HG02571 (cell line): ENCODE results near the gene URI1.

Experiments used
- ATAC-seq: cut with Tn5 transposase; IDR thresholded peaks from one replicate; pipeline ENCODE4 v1.9.1; 2021; ENCODE audit warnings: mild to moderate bottlenecking, moderate library complexity; ENCODE audit not compliant: unreplicated experiment

The URI1 gene

DNA sequence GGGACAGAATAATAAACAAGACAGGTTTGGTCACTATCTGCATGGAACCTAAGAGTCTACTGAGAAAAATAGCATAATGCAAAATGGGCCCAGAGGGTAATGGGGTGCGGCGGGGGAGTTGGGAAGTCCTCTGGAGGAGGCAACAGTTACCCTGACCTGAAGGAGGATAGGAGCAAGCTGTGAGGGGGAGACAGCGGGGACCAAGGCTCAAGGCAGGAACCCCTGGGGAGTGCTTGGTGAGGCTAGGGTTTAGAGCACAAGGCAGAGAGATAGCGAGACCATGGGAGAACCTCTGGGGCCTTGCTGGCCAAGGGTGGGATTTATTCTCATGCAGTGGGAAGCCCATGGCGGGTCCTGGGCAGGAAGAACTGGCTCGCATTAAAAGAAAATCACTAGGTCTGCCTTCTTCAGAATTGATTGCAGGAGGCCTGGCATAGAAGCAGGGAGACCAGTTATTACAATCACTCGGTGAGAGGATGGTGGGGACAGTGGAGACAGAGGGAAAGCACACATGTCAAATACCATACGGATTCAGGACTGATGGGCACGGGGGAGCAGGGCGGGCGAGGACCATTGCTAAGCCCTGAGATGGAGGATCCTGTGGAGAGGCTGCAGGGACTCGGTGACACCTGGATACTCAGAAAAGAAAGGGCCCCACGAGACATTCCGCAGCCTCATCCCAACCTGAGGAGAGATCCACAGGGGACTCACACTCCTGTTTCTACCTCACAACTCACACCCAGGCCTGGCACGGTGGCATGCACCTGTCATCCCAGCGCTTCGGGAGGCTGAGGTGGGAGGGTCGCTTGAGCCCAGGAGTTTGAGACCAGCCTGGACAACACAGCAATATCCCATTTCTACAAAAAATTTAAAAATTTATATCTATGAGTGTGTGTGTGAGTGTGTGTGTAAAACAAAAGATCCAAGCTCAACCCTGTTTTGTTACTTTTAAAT is 110.4 kb downstream of the URI1 start:
- ATAC-seq: no peak

DNA sequence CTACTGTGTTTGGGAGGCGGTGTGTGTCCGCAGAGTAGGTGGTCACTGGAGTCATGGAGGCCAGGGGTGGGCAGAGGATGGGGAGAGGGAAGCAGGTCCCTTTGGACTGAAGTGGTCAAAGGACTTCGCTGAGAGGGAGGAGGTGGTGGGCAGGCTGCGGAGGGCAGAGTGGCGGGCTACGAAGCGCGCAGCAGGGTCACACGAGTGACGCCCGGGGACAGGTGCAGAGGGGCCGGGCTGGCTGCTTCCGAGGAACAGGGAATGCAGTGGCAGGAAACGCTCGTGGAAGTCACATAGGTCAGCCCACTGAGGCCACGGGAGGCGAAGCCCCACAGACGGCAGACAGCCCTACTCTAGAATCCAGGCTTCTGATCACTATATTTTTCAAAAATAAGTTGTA is 111.5 kb downstream of the URI1 start:
- no peak for ATAC-seq

DNA sequence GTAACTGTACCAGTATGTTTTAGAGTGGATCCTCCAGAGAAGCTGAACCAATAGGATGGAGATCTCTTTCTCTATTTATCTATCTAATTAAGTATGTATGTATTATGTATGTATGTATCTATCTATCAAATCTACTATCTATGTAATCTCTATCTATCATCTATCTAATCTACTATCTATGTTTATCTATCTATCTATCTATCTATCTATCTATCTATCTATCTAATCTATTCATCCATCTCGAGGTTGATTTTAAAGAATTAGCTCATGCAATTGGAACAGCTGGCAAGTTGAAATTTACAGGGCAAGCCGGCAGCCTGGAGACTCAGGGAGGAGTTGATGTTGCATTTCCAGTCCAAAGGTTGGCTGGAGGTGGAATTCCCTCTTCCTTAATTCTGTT is 112.2 kb downstream of the URI1 start:
- ATAC-seq: no peak

GRCh38 chr19:30056580-30056979 is 114.5 kb downstream of the URI1 start:
- no peak for ATAC-seq

GRCh38 chr19:30059741-30060457 is 117.9 kb downstream of the URI1 start:
- no peak for ATAC-seq

GRCh38 chr19:30060531-30061222 is 118.6 kb downstream of the URI1 start:
- no peak for ATAC-seq

DNA sequence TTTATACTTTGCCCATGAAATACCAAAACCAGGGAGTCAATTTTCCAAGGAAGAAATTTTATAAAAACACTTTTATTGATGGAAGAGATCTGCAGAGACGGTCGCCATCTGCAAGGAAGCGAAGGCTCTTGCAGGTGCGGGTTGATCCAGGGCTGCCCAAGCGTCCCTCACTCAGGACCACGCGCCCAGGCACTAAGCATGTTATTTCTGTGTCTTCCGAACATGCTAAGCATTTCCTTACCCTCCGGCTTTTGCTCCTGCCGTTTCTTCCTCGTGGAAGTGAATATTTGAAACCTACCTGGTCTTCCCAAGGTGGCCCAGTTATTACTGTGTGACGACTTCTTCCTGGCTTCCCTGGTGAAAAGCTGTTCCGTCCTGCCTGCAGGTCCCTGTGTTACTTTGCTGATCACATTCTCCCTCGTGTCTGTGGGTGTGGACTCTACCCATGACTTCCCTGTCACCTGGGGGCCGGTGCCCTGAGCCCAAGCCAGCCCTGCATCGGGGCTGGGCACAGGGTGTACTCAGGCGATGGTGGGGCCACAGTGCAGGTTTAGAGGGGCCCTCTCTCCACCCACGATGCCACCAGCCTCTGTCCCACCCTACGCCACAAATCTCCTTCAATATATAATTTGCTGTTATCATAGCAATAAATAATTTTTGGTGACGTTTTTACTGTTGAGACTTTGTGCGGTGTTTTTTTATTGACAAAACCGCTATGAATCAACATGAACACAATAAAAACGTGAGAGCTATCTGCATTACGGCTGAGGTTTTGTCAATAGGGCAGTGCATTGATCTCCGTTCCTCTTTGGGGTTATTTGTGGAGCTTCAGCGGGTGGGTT is 119.4 kb downstream of the URI1 start:
- ATAC-seq: no peak

- no peak for ATAC-seq
Observed at GRCh38 chr19:30062065-30062906, 120.2 kb downstream of the URI1 start.

DNA sequence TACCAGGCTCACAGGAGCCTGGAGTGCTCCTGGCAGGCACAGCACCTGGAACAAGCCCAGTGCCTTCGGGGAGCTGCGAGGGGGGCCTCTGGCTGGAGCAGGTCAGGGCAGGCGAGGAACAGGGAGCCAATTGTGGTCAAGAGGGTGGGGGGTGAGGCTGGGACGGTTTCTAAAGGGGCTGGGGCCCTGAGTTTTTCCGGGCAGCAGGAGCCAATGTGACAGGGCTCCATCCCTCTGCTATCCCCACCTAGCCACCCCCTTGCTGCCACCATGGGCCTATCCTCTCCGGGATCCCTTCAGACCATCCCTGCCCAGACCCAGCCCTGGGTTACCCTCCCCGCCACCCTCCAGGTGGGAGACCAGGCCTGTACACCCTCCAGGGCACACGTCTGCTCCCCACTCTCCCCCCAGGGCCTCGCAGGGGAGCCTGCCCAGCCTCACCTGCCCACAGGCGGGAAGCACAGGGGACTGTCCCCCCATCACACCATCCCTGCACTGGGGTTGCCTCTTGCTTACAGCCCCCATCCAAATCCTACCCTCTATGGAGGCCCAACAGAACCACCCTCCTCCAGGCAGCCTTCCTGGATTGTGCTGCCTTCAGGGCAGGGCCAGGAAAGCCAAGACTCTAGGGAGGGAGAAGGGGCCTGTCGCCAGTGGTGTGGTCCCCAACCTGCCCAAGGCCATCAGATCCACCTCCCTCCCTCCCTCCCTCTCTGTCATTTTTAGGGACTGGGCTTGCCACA is 121.0 kb downstream of the URI1 start:
- no peak for ATAC-seq

DNA sequence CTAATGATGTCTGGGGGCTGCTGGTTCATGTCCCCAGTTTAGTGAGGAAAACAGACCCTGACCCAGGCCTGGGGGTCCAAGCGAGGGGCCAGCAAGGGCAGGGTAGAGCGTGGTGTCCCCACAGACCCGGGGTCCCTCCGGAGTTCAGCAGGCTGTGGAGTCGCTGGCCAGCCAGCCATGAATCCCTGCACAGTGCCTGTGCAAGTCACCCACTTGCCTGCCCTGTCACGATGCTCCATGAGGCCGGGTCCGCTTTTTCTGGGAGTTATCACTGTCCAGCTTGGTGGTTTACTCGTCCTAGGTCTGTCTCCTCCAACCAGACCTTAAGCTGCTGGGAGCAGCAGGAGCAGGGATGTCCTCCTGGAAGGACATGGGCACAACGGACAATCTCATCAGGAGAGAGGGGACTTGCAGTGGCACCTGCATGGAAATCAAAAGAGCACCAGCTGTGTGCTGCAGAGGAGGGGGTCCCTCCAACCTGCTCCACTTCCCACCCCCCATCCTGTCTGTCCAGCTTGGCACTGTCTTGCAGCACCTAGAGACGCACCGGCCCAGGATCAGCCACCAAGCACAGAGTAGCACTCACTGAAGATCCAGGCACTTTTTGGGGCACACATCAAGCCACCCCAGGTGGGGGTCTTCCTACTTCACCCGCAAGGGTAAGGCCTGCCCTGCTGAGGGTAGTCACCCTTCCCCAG is 121.8 kb downstream of the URI1 start:
- no peak for ATAC-seq

- ATAC-seq: no peak
Observed at GRCh38 chr19:30064348-30064699, 122.3 kb downstream of the URI1 start.

DNA sequence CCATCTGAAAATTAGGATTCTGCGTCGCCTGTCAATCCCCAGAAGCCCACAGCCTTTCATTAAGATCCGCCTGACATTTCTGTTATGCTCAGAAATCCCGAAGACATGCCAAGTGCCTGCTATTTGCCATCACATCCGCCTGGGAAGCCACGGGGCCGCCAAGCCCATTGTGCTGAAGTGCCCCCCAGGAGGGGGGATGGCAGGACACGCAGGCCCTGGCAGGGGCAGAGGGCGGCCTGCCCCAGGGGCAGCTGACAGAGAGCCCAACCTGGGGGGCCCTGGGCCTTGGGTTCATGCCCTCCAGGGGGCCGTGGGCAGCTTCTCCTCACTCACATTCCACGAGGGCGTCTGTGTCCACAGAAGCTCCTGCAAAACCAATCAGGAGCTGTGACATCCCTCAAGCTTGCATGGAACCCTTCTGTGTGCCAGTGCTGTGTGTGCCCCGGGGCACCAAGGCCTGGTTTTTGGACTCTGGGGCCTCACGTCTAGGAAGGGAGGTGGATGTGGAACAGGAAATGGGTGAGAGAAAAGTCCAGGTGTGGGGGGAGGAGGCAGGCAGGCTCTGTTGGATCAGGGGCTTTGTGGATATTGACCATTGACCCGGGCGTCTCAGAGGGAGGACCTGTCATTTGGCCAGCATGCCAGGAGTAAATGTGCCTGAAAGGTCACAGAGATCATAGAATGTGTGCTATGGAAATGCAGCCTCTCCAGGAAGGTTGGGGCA is 122.9 kb downstream of the URI1 start:
- ATAC-seq: no peak

DNA sequence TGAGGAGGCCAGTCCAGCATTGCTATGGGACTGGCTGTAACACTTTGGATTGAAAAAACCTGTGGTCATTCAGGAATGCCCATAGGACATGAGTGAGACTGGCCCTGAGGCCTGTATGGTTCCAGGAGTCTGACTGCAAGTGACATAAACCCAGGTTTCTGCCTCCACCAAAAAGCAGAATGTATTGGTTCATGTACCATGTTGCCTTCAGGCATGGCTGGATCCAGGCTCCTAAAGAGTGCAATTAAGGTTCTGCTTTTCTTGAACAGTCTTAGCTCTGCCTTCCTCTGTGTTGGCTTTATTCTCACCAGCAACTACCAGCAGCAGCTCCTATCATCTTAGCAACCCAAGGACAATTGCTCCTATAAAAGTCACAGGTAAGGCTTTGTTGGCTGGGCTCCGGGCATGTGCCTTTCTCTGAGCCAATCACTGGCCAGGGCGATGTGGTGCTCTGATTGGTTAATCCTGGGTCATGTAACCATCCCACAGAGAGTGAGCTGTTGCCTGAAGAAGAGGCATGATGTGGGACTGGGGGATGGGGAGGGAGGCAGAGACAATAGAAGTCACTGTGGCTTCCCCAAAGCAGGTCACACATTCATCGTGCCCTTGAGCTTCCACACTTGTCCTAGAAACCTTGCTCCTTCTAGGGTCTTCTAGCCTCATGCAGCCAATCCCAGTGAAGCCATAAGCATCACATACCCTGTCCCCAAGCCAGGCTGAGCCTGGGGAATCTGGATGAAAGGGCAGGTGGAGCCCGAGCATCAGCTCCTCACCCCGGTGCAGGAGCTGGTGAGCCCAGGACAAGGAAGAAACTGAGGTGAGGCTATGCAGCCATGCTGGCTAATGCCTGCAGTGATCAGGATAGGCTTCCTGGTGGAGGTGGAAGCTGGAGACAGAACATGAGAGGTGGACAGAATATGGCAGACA is 123.9 kb downstream of the URI1 start:
- no peak for ATAC-seq
